Right kidney (tissue), 1 donor: ENCODE results near the gene PRKN.

Source experiments
- DNase-seq: peaks from one replicate; pipeline ENCODE4 v3.0.0-alpha.2; 2016

Gene PRKN

GRCh38 chr6:161701056-161701455 is 1026.5 kb downstream of the PRKN start:
- DNase-seq, result no peak

- no peak for DNase-seq
These were observed 1030.8 kb downstream of the PRKN start for GRCh38 chr6:161696801-161697200.

- no peak for DNase-seq
These were observed 1032.6 kb downstream of the PRKN start for GRCh38 chr6:161694995-161695394.

GRCh38 chr6:161686655-161687054 is 1040.9 kb downstream of the PRKN start:
- no peak for DNase-seq

- DNase-seq, result no peak
These were observed 1042.7 kb downstream of the PRKN start for GRCh38 chr6:161684731-161685475.

- no peak for DNase-seq
These were observed 1044.2 kb downstream of the PRKN start for GRCh38 chr6:161683400-161683799.

- DNase-seq, result no peak
These were observed 1044.6 kb downstream of the PRKN start for GRCh38 chr6:161682982-161683381.

GRCh38 chr6:161679980-161680538 is 1047.5 kb downstream of the PRKN start:
- DNase-seq, result no peak

GRCh38 chr6:161677188-161677587 is 1050.4 kb downstream of the PRKN start:
- no peak for DNase-seq

- no peak for DNase-seq
These were observed 1051.0 kb downstream of the PRKN start for GRCh38 chr6:161676586-161676985.

GRCh38 chr6:161674930-161675682 is 1052.5 kb downstream of the PRKN start:
- no peak for DNase-seq

GRCh38 chr6:161673026-161673425 is 1054.5 kb downstream of the PRKN start:
- no peak for DNase-seq

- DNase-seq, result no peak
These were observed 1056.4 kb downstream of the PRKN start for GRCh38 chr6:161671117-161671516.

- DNase-seq, result no peak
These were observed 1058.9 kb downstream of the PRKN start for GRCh38 chr6:161668665-161669064.

GRCh38 chr6:161667957-161668356 is 1059.6 kb downstream of the PRKN start:
- no peak for DNase-seq

- DNase-seq, result no peak
These were observed 1063.9 kb downstream of the PRKN start for GRCh38 chr6:161663682-161664081.

- DNase-seq, result no peak
These were observed 1066.6 kb downstream of the PRKN start for GRCh38 chr6:161660666-161661571.

- no peak for DNase-seq
These were observed 1069.4 kb downstream of the PRKN start for GRCh38 chr6:161658211-161658610.

- DNase-seq, result no peak
These were observed 1073.4 kb downstream of the PRKN start for GRCh38 chr6:161654209-161654608.

- no peak for DNase-seq
These were observed 1075.6 kb downstream of the PRKN start for GRCh38 chr6:161651949-161652348.

- DNase-seq, result no peak
These were observed 1077.7 kb downstream of the PRKN start for GRCh38 chr6:161649841-161650240.

GRCh38 chr6:161649068-161649467 is 1078.5 kb downstream of the PRKN start:
- no peak for DNase-seq
